Ovary (tissue), 9 donors: ENCODE data around the gene IFITM1. TPM values are rescaled to one million over a fixed set of nuclear protein-coding genes. Genes with fewer than 3 reads are reported as not detected.

Source experiments
- DNase-seq, 5 donors: peaks; one replicate each; pipeline ENCODE4 v3.0.0-alpha.2; 2019 to 2020
- H3K27ac ChIP-seq, 2 donors: fragments of 200-600 bp; one replicate each; pipeline versions ENCODE4 v1.5.1 to v1.8.0; 2019 to 2022
- H3K27me3 ChIP-seq: fragments of 200-600 bp; one replicate; pipeline ENCODE4 v1.8.0; 2022
- H3K36me3 ChIP-seq: fragments of 200-600 bp; sonication (generic); one replicate; pipeline ENCODE4 v1.5.1; 2019
- H3K4me1 ChIP-seq: one replicate; pipeline ENCODE4 v1.8.1; 2013; ENCODE audit warnings: mild to moderate bottlenecking, moderate library complexity; ENCODE audit not compliant: insufficient read depth
- H3K4me3 ChIP-seq: fragments of 200-600 bp; sonication (generic); one replicate; pipeline ENCODE4 v1.5.1; 2017
- H3K9me3 ChIP-seq, 2 donors: fragments of 200-600 bp in 1 of 2; sonication (generic) in 1 of 2; one replicate each; pipeline versions ENCODE4 v1.5.1 to v1.8.1; 2013 to 2019; ENCODE audit warnings: mild to moderate bottlenecking in 1 of 2, moderate library complexity in 1 of 2
- CTCF ChIP-seq, 3 donors: fragments of 450-650 bp in 2 of 3; fragments of 200-600 bp in 1 of 3; IDR thresholded peaks; one replicate each; pipeline versions ENCODE4 v1.5.1 to v1.8.0; 2016 to 2022; ENCODE audit warnings: antibody characterized with exemption in 3 of 3, mild to moderate bottlenecking in 1 of 3
- EP300 ChIP-seq: sonication (generic); formaldehyde crosslinking; IDR thresholded peaks from one replicate; pipeline ENCODE4 v1.6.1; 2017; ENCODE audit warnings: antibody characterized with exemption
- POLR2A ChIP-seq: fragments of 450-650 bp; IDR thresholded peaks from one replicate; pipeline ENCODE4 v1.6.1; 2017; ENCODE audit warnings: antibody characterized with exemption, mild to moderate bottlenecking, moderate library complexity
- WGBS, 3 donors: extraction: QIAGEN DNeasy Blood & Tissue Kit in 1 of 3; methylation state at CpG; one replicate each; pipeline versions ENCODE4 v1.1.5 to v1.1.7; 2013 to 2017; 5-methylcytosine and 5-hydroxymethylcytosine counted together
- intact Hi-C, 4 donors: fragments of 100-400 bp; cut with DNase I; formaldehyde crosslinking; loops; one replicate each; pipeline versions ENCODE4 v1.11.0 to v1.15.1; 2022 to 2023
- polyA plus RNA-seq, 2 donors: library from polyadenylated mRNA; stranded (reverse); fragments of 200-250 nt in 1 of 2; fragments of 350-450 nt in 1 of 2; fragmentation: Illumina TruSeq in 1 of 2; extraction: RNeasy Lipid Tissue Mini Kit (QIAGEN cat#74804) in 1 of 2; gene quantifications; one replicate each; pipeline ENCODE4 v1.2.3, GENCODE V29; 2013 to 2014
- total RNA-seq, 7 donors: library from RNA; depleted of rRNA in 2 of 7; stranded (reverse); fragments of >200 nt in 2 of 7; fragmentation: NEBNext Ultra II Directional in 3 of 7; extraction: Animal tissue kit (Norgen Biotek cat#: 25700) in 3 of 7; gene quantifications; one replicate each; pipeline versions ENCODE4 v1.1.0 to v1.2.4, GENCODE V29; 2016 to 2023
- donor health status: DM: no; HTN: no; CAD: no; lungs with moderate emphysema.
- donor health status: DM: no; HTN: no; CAD: no.
- donor health status: Bipolar disorder and iron deficiency.
- donor health status: DM: yes; HTN: yes; CAD: no.
- donor health status: DM: no; HTN: no; CAD: no.
- donor health status: DM: yes; HTN: yes; CAD: no.

Gene IFITM1
- total and polyA plus RNA-seq, 9 donors: 211 to 760 (median 496) TPM

- DNase-seq: no peak
- H3K9me3 ChIP-seq: no peaks in the 10 kb centered on the region
- intact Hi-C loops: loop anchor here in 1 of 4 donors (5.0 kb wide), 1 partner anchor 35 kb away; no protein-coding TSS in a partner anchor
- no peak overlapping the region for H3K27ac ChIP-seq
- peaks cover 3% of the 10 kb centered on the region for H3K4me1 ChIP-seq
- H3K4me3 ChIP-seq: no peak overlapping the region
- no peak for TF ChIP-seq EP300
- WGBS, 3 donors: 34 to 46% (median 44%) methylated on average over 13 of the region's 13 CpGs
- peaks cover 5% of the 10 kb centered on the region for H3K27me3 ChIP-seq
- H3K36me3 ChIP-seq: no peaks in the 10 kb centered on the region
Measured at GRCh38 chr11:282630-283360, 31.0 kb upstream of the IFITM1 start.

- no peak for DNase-seq
Measured at GRCh38 chr11:283405-284104, 30.3 kb upstream of the IFITM1 start.

GRCh38 chr11:284105-285020 is 29.5 kb upstream of the IFITM1 start:
- Histone ChIP-seq H3K4me3 (no peak overlapping the region), H3K36me3 (no peaks in the 10 kb centered on the region), H3K4me1 (peaks cover 3% of the 10 kb centered on the region), H3K27me3 (peaks cover 5% of the 10 kb centered on the region), H3K27ac (no peak overlapping the region), H3K9me3 (no peaks in the 10 kb centered on the region)
- DNase-seq: peak in 2 of 5 donors; percentile 18 to 34
- 59 to 73% (median 72%) methylated on average over 19 to 24 of the region's 24 CpGs for WGBS, 3 donors
- TF ChIP-seq POLR2A (no peak), CTCF (IDR thresholded peaks at IDR 0.05) (no peak), EP300 (no peak)
- intact Hi-C loops: loop anchor here in 1 of 4 donors (5.0 kb wide), 1 partner anchor 37 kb away; no protein-coding TSS in a partner anchor

More at GRCh38 chr11:283405-284104, 30.3 kb upstream of the IFITM1 start:
- no peak for TF ChIP-seq EP300
- TF ChIP-seq POLR2A: no peak
- TF ChIP-seq CTCF (IDR thresholded peaks at IDR 0.05): no peak
- Histone ChIP-seq H3K9me3 (no peaks in the 10 kb centered on the region), H3K27me3 (peaks cover 5% of the 10 kb centered on the region), H3K4me1 (peaks cover 3% of the 10 kb centered on the region), H3K27ac (no peak overlapping the region), H3K4me3 (no peak overlapping the region), H3K36me3 (no peaks in the 10 kb centered on the region)
- intact Hi-C loops: loop anchor here in 1 of 4 donors (5.0 kb wide), 1 partner anchor 36 kb away; no protein-coding TSS in a partner anchor
- 81 to 84% (median 84%) methylated on average over 23 of the region's 23 CpGs for WGBS, 3 donors

- Histone ChIP-seq H3K4me3 (no peak overlapping the region), H3K4me1 (peaks cover under 1% of the 10 kb centered on the region), H3K9me3 (no peaks in the 10 kb centered on the region), H3K27me3 (peaks cover 5% of the 10 kb centered on the region), H3K27ac (no peak overlapping the region), H3K36me3 (no peaks in the 10 kb centered on the region)
- WGBS, 3 donors: 80 to 85% (median 80%) methylated on average over 29 of the region's 29 CpGs
- intact Hi-C loops: no loop called here
- peak in 1 of 5 donors; percentile 30 for DNase-seq
- TF ChIP-seq POLR2A (no peak), EP300 (no peak), CTCF (IDR thresholded peaks at IDR 0.05) (no peak)
Measured at GRCh38 chr11:285021-285893, 28.6 kb upstream of the IFITM1 start.
